SW 1271 (cell line): ENCODE results near the gene ZNF766.
"Not testable (repeated sequence)": the region's sequence is repeated elsewhere in the genome, so short reads cannot be mapped to it uniquely, and the experiment has no call there.

Experiments
- DNase-seq, 2 experiments: peaks; one replicate each; lab custom pipeline; 2025; lab: John Stamatoyannopoulos, UW

Gene ZNF766

GRCh38 chr19:52275988-52276387, 6.6 kb downstream of the ZNF766 start:
- no peak for DNase-seq

GRCh38 chr19:52277471-52277870, 8.1 kb downstream of the ZNF766 start:
- DNase-seq = no peak

- no peak for DNase-seq
Measured at GRCh38 chr19:52286256-52286655, 16.9 kb downstream of the ZNF766 start.

- no peak for DNase-seq
Measured at GRCh38 chr19:52291781-52292180, 22.4 kb downstream of the ZNF766 start.

- not testable (repeated sequence) for DNase-seq
Measured at GRCh38 chr19:52292946-52293345, 23.6 kb downstream of the ZNF766 start.

- DNase-seq = no peak
Measured at GRCh38 chr19:52296400-52296772, 27.0 kb downstream of the ZNF766 start.

- peak in 1 of 2 experiments; percentile 56 for DNase-seq
Measured at GRCh38 chr19:52296773-52297600, 27.6 kb downstream of the ZNF766 start, which contains the start of gene ZNF480. Gene ZNF480 (plus strand): TSS chr19:52297169. CDS start chr19:52300413, 3,244 bp downstream.

- no peak for DNase-seq
Measured at GRCh38 chr19:52297601-52298364, 28.4 kb downstream of the ZNF766 start.

GRCh38 chr19:52307275-52307674, 37.9 kb downstream of the ZNF766 start:
- DNase-seq = no peak

GRCh38 chr19:52322429-52322828, 53.0 kb downstream of the ZNF766 start:
- DNase-seq = no peak

- DNase-seq = no peak
Measured at GRCh38 chr19:52331757-52332156, 62.4 kb downstream of the ZNF766 start.

- DNase-seq = no peak
Measured at GRCh38 chr19:52335768-52336116, 66.4 kb downstream of the ZNF766 start.

GRCh38 chr19:52336117-52336790, 66.9 kb downstream of the ZNF766 start, which contains the start of gene ZNF610:
Gene ZNF610 (plus strand): TSS chr19:52336243. CDS start chr19:52349173, 12,930 bp downstream.
- DNase-seq = no peak

- DNase-seq = no peak
Measured at GRCh38 chr19:52336791-52337381, 67.5 kb downstream of the ZNF766 start.

- DNase-seq = not testable (repeated sequence)
Measured at GRCh38 chr19:52339022-52339421, 69.6 kb downstream of the ZNF766 start.

- peak; percentile 3 to 11 for DNase-seq
Measured at GRCh38 chr19:52343548-52343947, 74.2 kb downstream of the ZNF766 start.

GRCh38 chr19:52345162-52345561, 75.8 kb downstream of the ZNF766 start:
- no peak for DNase-seq
